ENCODE results near the gene NUTM2F.
A peak's percentile ranks its signal among the peaks of the same experiment; 100 is the strongest.
"Not testable (repeated sequence)": the region's sequence is repeated elsewhere in the genome, so short reads cannot be mapped to it uniquely, and the experiment has no call there.

NUTM2F gene

DNA sequence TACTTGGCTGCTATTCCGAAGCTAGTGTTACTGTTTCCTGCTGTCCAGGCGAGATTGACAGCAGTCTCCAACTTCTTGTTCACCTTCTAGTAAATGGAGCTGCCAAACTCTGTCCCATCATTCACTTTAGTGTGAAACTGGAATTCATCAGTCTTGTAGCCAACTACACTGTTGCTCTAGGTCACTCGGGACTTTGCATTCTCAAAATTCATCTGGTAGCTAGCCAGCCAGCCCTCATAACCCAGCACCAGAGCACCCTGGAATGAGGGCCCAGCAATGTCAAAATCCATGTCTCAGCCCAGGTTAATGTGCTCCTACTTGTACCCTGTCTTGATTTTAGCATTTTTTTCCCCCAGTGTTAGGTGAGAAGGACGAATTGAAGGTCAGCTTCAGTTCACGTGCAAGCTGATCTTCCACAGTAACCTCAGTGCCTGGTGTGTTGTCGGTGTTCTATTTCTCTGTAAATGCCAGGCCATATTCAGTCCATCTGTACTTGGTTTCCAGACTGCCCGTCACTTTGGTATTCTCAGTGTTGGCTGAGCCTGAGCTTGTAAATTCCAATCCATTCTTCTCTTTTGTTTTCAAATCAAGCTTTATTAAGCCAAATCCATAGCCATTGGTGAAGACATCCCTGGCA lies 40.4 kb downstream of the NUTM2F start:
- no peaks in the 10 kb centered on the region for H3K4me1 Mint-ChIP-seq (ENCODE audit: low read depth)
- peaks cover 8% of the 10 kb centered on the region for H3K9me3 Mint-ChIP-seq
- no peak overlapping the region for H3K27ac Mint-ChIP-seq
- no peak overlapping the region for H3K4me3 Mint-ChIP-seq
- H3K36me3 Mint-ChIP-seq (ENCODE audit: low read depth): peaks cover 80% of the 10 kb centered on the region
- no peaks in the 10 kb centered on the region for H3K27me3 Mint-ChIP-seq
- intact Hi-C loops (cut with micrococcal nuclease): no loop called here

DNA sequence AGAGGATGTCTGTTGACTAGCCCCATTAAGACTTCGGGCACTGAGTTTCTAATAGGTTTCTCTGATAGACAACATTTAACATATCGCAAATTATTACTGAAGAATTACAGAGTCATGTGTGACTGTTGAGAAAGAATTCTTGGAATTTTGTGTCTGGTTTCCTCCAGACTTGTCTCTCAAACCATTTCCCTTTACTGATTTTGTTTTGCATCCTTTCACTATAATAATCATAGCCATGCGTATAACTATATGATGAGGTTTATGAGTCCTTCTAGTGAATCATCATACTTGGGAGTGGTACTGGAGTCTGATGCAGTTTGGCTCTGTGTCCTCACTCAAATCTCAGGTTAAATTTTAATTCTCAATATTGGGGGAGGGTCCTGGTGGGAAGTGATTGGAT lies 42.3 kb downstream of the NUTM2F start:
- intact Hi-C loops (cut with micrococcal nuclease): no loop called here
- Mint-ChIP-seq H3K27me3 (no peaks in the 10 kb centered on the region), H3K36me3 (ENCODE audit: low read depth) (peaks cover 81% of the 10 kb centered on the region), H3K27ac (no peak overlapping the region), H3K9me3 (peaks cover 17% of the 10 kb centered on the region), H3K4me3 (no peak overlapping the region), H3K4me1 (ENCODE audit: low read depth) (no peaks in the 10 kb centered on the region)

DNA sequence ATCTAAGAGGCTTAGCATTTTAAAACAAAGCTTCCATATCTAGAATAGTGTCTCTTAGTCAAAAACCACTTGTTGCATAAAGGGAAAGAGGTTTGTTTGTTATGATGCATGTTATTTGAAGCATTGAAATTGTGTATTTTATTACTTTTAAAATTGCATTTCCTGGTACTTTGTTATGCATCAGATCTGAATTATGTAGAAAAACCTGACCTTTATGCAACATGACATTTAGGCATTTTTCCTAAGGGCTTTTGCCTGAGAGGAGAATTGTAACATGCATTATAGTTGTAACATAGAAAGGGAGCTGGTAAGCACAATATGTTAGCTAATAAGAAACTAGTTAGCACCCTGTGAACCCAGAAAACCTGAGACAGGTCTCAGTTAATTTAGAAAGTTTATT lies 47.3 kb downstream of the NUTM2F start:
- peaks cover 97% of the 10 kb centered on the region for H3K36me3 Mint-ChIP-seq (ENCODE audit: low read depth)
- no peak overlapping the region for H3K27ac Mint-ChIP-seq
- peaks cover 54% of the 10 kb centered on the region for H3K9me3 Mint-ChIP-seq
- H3K4me1 Mint-ChIP-seq (ENCODE audit: low read depth): peaks cover 7% of the 10 kb centered on the region
- intact Hi-C loops (cut with micrococcal nuclease): no loop called here
- no peaks in the 10 kb centered on the region for H3K27me3 Mint-ChIP-seq
- H3K4me3 Mint-ChIP-seq: no peak overlapping the region

- peaks cover 58% of the 10 kb centered on the region for H3K9me3 Mint-ChIP-seq
- H3K4me3 Mint-ChIP-seq: no peak overlapping the region
- peaks cover 97% of the 10 kb centered on the region for H3K36me3 Mint-ChIP-seq (ENCODE audit: low read depth)
- H3K27ac Mint-ChIP-seq: no peak overlapping the region
- H3K4me1 Mint-ChIP-seq (ENCODE audit: low read depth): peaks cover 7% of the 10 kb centered on the region
- intact Hi-C loops (cut with micrococcal nuclease): no loop called here
- H3K27me3 Mint-ChIP-seq: no peaks in the 10 kb centered on the region
Observed at GRCh38 chr9:94280409-94280989, 47.9 kb downstream of the NUTM2F start.

GRCh38 chr9:94277885-94278536 lies 50.4 kb downstream of the NUTM2F start:
- Mint-ChIP-seq H3K36me3 (ENCODE audit: low read depth) (peaks cover 94% of the 10 kb centered on the region), H3K9me3 (peaks cover 62% of the 10 kb centered on the region), H3K27me3 (no peaks in the 10 kb centered on the region), H3K27ac (peak overlapping the region; percentile 34), H3K4me1 (ENCODE audit: low read depth) (peaks cover 7% of the 10 kb centered on the region), H3K4me3 (no peak overlapping the region)
- intact Hi-C loops (cut with micrococcal nuclease): no loop called here

DNA sequence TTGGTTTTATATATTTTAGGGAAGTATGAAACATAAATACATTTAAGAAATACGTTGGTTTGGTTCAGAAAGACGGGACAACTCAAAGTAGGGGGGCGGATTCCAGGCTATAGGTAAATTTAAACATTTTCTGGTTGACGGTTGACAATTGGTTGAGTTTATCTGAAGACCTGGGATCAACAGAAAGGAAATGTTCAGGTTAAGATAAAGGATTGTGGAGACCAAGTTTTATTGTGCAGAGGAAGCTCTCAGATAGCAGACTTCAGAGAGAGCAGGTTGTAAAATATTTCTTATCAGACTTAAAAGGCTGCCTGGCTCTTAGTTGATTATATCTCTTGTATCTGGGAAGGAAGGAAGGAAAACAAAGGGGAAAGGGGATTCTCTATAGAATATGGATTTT lies 51.4 kb downstream of the NUTM2F start:
- not testable (repeated sequence) for H3K27me3 Mint-ChIP-seq
- H3K9me3 Mint-ChIP-seq: peaks cover 57% of the 10 kb centered on the region

GRCh38 chr9:94270009-94270408 lies 58.4 kb downstream of the NUTM2F start:
- peaks cover 48% of the 10 kb centered on the region for H3K36me3 Mint-ChIP-seq (ENCODE audit: low read depth)
- H3K4me3 Mint-ChIP-seq: no peak overlapping the region
- H3K27ac Mint-ChIP-seq: no peak overlapping the region
- peaks cover 17% of the 10 kb centered on the region for H3K9me3 Mint-ChIP-seq
- peaks cover 7% of the 10 kb centered on the region for H3K4me1 Mint-ChIP-seq (ENCODE audit: low read depth)
- intact Hi-C loops (cut with micrococcal nuclease): no loop called here
- no peaks in the 10 kb centered on the region for H3K27me3 Mint-ChIP-seq

More for the DNA sequence above, 51.4 kb downstream of the NUTM2F start:
- peaks cover 14% of the 10 kb centered on the region for H3K4me1 Mint-ChIP-seq (ENCODE audit: low read depth)
- H3K36me3 Mint-ChIP-seq (ENCODE audit: low read depth): peaks cover 85% of the 10 kb centered on the region
- H3K4me3 Mint-ChIP-seq; intact Hi-C loops (cut with micrococcal nuclease); H3K27ac Mint-ChIP-seq: not testable (repeated sequence)

DNA sequence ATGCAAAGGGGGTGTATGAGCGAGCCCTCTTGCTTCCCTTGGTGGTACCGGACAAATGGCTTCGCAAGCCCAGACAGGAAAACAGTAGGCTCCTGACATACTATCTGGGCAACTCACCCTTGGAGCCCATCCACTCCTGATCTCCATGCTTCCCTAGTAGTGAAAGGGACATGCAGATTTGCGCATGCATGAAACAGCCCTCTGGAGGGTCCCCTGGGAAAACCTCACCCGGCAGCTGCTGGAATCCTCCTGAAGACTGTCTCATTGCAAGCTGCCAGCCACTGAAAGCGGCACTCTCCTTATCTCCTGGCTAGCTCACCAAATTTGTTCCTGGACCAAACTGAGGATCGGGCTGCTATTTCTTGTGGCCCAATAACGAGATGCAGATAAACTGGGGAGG lies 59.2 kb downstream of the NUTM2F start:
- Mint-ChIP-seq H3K9me3 (peaks cover 17% of the 10 kb centered on the region), H3K27me3 (no peaks in the 10 kb centered on the region), H3K36me3 (ENCODE audit: low read depth) (peaks cover 48% of the 10 kb centered on the region), H3K27ac (no peak overlapping the region), H3K4me1 (ENCODE audit: low read depth) (peaks cover 7% of the 10 kb centered on the region), H3K4me3 (no peak overlapping the region)
- intact Hi-C loops (cut with micrococcal nuclease): no loop called here

Data from dendritic cell treated with granulocyte-macrophage colony-stimulating factor and Interleukin-4, amounts not matched to agents 40 ng/mL and 50 ng/mL, for 4 days (primary cell).